Pancreas (tissue), 10 donors: ENCODE data around the gene TACO1. TPM values are rescaled to one million over a fixed set of nuclear protein-coding genes. Genes with fewer than 3 reads are reported as not detected.

Source experiments
- ATAC-seq, 4 donors: fragments of 200-7000 bp; cut with Tn5 transposase; one replicate each; pipeline versions ENCODE4 v1.8.0 to v1.9.1; 2020; ENCODE audit warnings: mild to moderate bottlenecking in 4 of 4, moderate library complexity in 4 of 4
- DNase-seq, 6 donors: peaks; one replicate each; pipeline ENCODE4 v3.0.0-alpha.2; 2020
- FAIRE-seq: peaks from 2 replicates; lab custom pipeline; 2012; peaks lifted over from hg19 to GRCh38; lab: Jason Lieb, UNC
- H3K27ac ChIP-seq, 4 donors: fragments of 200-600 bp; sonication (generic); 1 replicate in 3 of 4; 2 replicates in 1 of 4; pipeline versions ENCODE4 v1.5.0 to v1.8.0; 2020
- H3K27me3 ChIP-seq, 4 donors: fragments of 200-600 bp; one replicate each; pipeline ENCODE4 v1.8.0; 2021
- H3K36me3 ChIP-seq, 3 donors: fragments of 200-600 bp; sonication (generic) in 1 of 3; one replicate each; pipeline versions ENCODE4 v1.5.0 to v1.8.0; 2020 to 2021
- H3K4me1 ChIP-seq, 3 donors: fragments of 200-600 bp; one replicate each; pipeline ENCODE4 v1.8.0; 2021
- H3K4me3 ChIP-seq, 4 donors: fragments of 200-600 bp; sonication (generic) in 2 of 4; one replicate each; pipeline versions ENCODE4 v1.5.0 to v1.8.0; 2020 to 2021
- H3K9me3 ChIP-seq, 4 donors: fragments of 200-600 bp; one replicate each; pipeline ENCODE4 v1.8.0; 2021
- CTCF ChIP-seq, 4 donors: fragments of 200-600 bp; sonication (generic) in 3 of 4; IDR thresholded peaks; one replicate each; pipeline versions ENCODE4 v1.5.0 to v1.8.0; 2021; ENCODE audit warnings: antibody characterized with exemption in 4 of 4
- WGBS, 2 donors: extraction: QIAGEN DNeasy Blood & Tissue Kit; methylation state at CpG; one replicate each; pipeline ENCODE4 v1.1.7; 2013; 5-methylcytosine and 5-hydroxymethylcytosine counted together
- intact Hi-C, 3 donors: fragments of 100-400 bp; cut with DNase I; formaldehyde crosslinking; loops; one replicate each; pipeline versions ENCODE4 v1.11.1 to v1.14.2; 2022
- polyA plus RNA-seq, 2 donors: library from polyadenylated mRNA; stranded (reverse); fragments of 200-250 nt; gene quantifications; one replicate each; pipeline ENCODE4 v1.2.3, GENCODE V29; 2013
- total RNA-seq, 6 donors: library from RNA; stranded (reverse); fragmentation: NEBNext Ultra II Directional in 4 of 6; extraction: Animal tissue kit (Norgen Biotek cat#: 25700) in 4 of 6; gene quantifications; one replicate each; pipeline versions ENCODE4 v1.2.1 to v1.2.4, GENCODE V29; 2021 to 2023
- donor health status: healthy with polysubstance abuse.
- donor health status: DM: no; HTN: no; CAD: no; lungs with moderate emphysema.
- donor health status: DM: no; HTN: no; CAD: no.
- donor health status: control.
- donor health status: control.
- donor health status: Bipolar disorder and iron deficiency.
- donor health status: DM: yes; HTN: yes; CAD: no.
- donor health status: DM: no; HTN: no; CAD: no.
- donor health status: DM: no; HTN: no; CAD: no.
- donor health status: DM: yes; HTN: yes; CAD: no.

Gene TACO1
- total and polyA plus RNA-seq, 8 donors = 5.6 to 11.6 (median 8.6) TPM

DNA sequence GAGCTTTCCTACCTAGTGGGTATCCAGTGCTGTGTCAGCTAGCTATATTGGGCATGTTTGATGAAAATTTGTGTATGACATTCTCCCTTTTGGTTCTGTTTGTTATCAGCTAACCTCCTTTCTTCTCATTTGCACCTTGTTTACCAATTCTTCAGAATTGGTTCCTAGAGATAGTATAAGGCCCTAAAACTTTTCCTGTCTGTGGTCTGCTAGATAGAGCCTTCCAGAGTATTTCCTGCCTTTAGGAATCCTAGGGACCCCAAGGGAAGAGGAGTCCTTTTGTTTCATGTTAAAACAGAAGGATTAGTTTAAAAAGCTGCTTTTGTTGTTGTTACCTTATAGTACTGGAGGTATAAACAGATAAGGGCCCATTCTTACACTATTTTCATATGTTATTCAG is 33.0 kb downstream of the TACO1 start:
- no peaks in the 10 kb centered on the region for H3K9me3 ChIP-seq
- H3K4me3 ChIP-seq = no peak overlapping the region
- H3K36me3 ChIP-seq = peaks cover 0 to 14% (median 0%) of the 10 kb centered on the region in 3 donors
- intact Hi-C loops = no loop called here
- ATAC-seq = no peak
- FAIRE-seq = no peak
- H3K27me3 ChIP-seq = no peaks in the 10 kb centered on the region
- no peak for DNase-seq
- peaks cover 7 to 52% (median 7%) of the 10 kb centered on the region in 3 donors for H3K4me1 ChIP-seq
- TF ChIP-seq CTCF (IDR thresholded peaks at IDR 0.05) = no peak
- peak overlapping the region in 1 of 4 donors; percentile 51 for H3K27ac ChIP-seq

- ATAC-seq (peak in 3 of 4 donors; percentile 31 to 61 (median 51)), FAIRE-seq (no peak), DNase-seq (no peak)
- H3K27me3 ChIP-seq = no peaks in the 10 kb centered on the region
- peak overlapping the region in 2 of 4 donors; percentile 38 to 51 for H3K27ac ChIP-seq
- intact Hi-C loops = no loop called here
- no peak for TF ChIP-seq CTCF (IDR thresholded peaks at IDR 0.05)
- no peaks in the 10 kb centered on the region for H3K9me3 ChIP-seq
- WGBS, 2 donors = 81 to 85% methylated on average over 4 of the region's 4 CpGs
- H3K4me3 ChIP-seq = no peak overlapping the region
- peaks cover 7 to 47% (median 7%) of the 10 kb centered on the region in 3 donors for H3K4me1 ChIP-seq
- H3K36me3 ChIP-seq = peaks cover 0 to 14% (median 0%) of the 10 kb centered on the region in 3 donors
Observed at GRCh38 chr17:63634163-63634562, 33.5 kb downstream of the TACO1 start.

- H3K27me3 ChIP-seq = no peaks in the 10 kb centered on the region
- no peak for TF ChIP-seq CTCF (IDR thresholded peaks at IDR 0.05)
- 87 to 100% methylated on average over 1 of the region's 1 CpG for WGBS, 2 donors
- no peak overlapping the region for H3K4me3 ChIP-seq
- H3K4me1 ChIP-seq = peaks cover under 1 to 44% (median under 1%) of the 10 kb centered on the region in 3 donors
- H3K27ac ChIP-seq = peak overlapping the region in 2 of 4 donors; percentile 38 to 51
- no peak for FAIRE-seq
- no peak for DNase-seq
- intact Hi-C loops = no loop called here
- peaks cover 0 to 14% (median 0%) of the 10 kb centered on the region in 3 donors for H3K36me3 ChIP-seq
- no peaks in the 10 kb centered on the region for H3K9me3 ChIP-seq
- peak in 2 of 4 donors; percentile 5 to 21 for ATAC-seq
Observed at GRCh38 chr17:63634816-63635215, 34.1 kb downstream of the TACO1 start.

DNA sequence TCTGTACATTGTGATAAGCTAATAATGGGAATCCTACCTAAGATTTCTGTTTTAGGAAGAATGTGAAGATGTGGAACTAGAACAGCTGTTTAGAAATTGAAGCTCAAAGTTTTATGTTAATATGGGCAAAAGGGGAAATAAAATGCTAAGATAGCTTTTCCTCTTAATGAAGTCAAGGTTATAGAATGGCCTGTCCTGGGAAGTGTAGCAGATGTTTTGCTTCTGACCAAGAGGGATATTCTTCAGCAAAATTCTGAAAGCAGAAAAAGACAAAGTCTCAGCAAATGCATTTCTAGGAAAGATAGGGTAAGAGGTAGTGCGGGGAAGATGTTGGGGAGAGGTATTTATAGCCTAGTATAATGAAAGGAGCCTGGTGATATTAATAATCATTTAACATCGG is 34.6 kb downstream of the TACO1 start:
- Histone ChIP-seq H3K4me1 (peaks cover 0 to 39% (median 0%) of the 10 kb centered on the region in 3 donors), H3K27me3 (no peaks in the 10 kb centered on the region), H3K9me3 (no peaks in the 10 kb centered on the region), H3K36me3 (peaks cover 0 to 14% (median 0%) of the 10 kb centered on the region in 3 donors), H3K27ac (peak overlapping the region in 2 of 4 donors; percentile 38 to 51), H3K4me3 (no peak overlapping the region)
- ATAC-seq = peak; percentile 35 to 56 (median 46)
- no peak for DNase-seq
- TF ChIP-seq CTCF (IDR thresholded peaks at IDR 0.05) = no peak
- WGBS, 2 donors = 38 to 49% methylated on average over 2 of the region's 2 CpGs
- FAIRE-seq = no peak
- intact Hi-C loops = no loop called here

DNA sequence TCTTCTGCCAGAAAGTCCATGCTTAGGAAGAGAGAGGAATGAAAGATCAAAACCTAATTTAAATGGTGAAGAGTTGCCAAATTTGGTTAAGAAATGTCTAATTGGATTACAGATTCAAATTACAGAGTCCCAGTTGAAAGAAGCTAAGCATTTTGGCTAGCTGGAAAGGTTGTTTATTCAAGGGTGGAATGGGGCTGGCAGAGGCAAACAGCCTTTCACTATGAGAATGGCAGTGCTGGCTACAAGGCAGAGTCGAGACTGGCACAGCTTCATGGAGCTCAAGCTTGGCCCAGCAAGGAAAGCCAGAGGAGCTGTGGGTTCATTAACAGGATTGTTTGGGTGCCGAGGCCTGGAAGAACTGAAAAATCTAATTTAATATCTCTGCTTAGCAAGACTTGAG is 35.1 kb downstream of the TACO1 start:
- H3K27me3 ChIP-seq = no peaks in the 10 kb centered on the region
- 56% methylated on average over 2 of the region's 2 CpGs for WGBS, 2 donors
- H3K36me3 ChIP-seq = peaks cover 0 to 14% (median 0%) of the 10 kb centered on the region in 3 donors
- intact Hi-C loops = no loop called here
- peaks cover 0 to 37% (median 0%) of the 10 kb centered on the region in 3 donors for H3K4me1 ChIP-seq
- H3K9me3 ChIP-seq = no peaks in the 10 kb centered on the region
- peak overlapping the region in 2 of 4 donors; percentile 38 to 51 for H3K27ac ChIP-seq
- no peak overlapping the region for H3K4me3 ChIP-seq
- no peak for TF ChIP-seq CTCF (IDR thresholded peaks at IDR 0.05)
- ATAC-seq = peak; percentile 47 to 77 (median 66)
- no peak for FAIRE-seq
- no peak for DNase-seq
